PC-9 (cell line): ENCODE data around the gene CCNY. TPM values are rescaled to one million over a fixed set of nuclear protein-coding genes. Genes with fewer than 3 reads are reported as not detected.

Source experiments
- BruUV-seq: library from RNA; stranded (reverse); fragments of 400-500 nt; replicated peaks from 2 replicates; lab custom pipeline; 2021; lab: Mats Ljungman, UMichigan
- CTCF ChIA-PET: fragments of 300-600 bp; sonication (Branson Sonifier 250); formaldehyde crosslinking; loops from one replicate; lab custom pipeline; 2022; ENCODE audit warnings: antibody characterized with exemption; lab: Charles Lee
- POLR2A ChIA-PET: fragments of 300-600 bp; sonication (Branson Sonifier 250); formaldehyde crosslinking; loops from one replicate; lab custom pipeline; 2022; ENCODE audit warnings: antibody characterized with exemption; ENCODE audit not compliant: unreplicated experiment; lab: Charles Lee
- DNase-seq, 2 experiments: peaks; one replicate each; pipeline versions ENCODE4 v3.0.0 to v3.0.0-alpha.2; 2015 to 2022; ENCODE audit warnings: mixed read lengths in 1 of 2
- H2AFZ ChIP-seq: fragments of 200-600 bp; sonication (generic); 2 replicates; pipeline ENCODE4 v1.8.1; 2017; ENCODE audit warnings: antibody characterized with exemption
- H3F3A ChIP-seq: fragments of 200-600 bp; sonication (generic); 2 replicates; pipeline ENCODE4 v1.8.1; 2017; ENCODE audit warnings: antibody characterized with exemption, mild to moderate bottlenecking, low read depth; ENCODE audit not compliant: insufficient read depth
- H3K27ac ChIP-seq: fragments of 200-600 bp; sonication (generic); 2 replicates; pipeline ENCODE4 v1.6.1; 2016; ENCODE audit warnings: mixed run types
- H3K27me3 ChIP-seq: fragments of 200-600 bp; sonication (generic); 2 replicates; pipeline ENCODE4 v1.6.1; 2016; ENCODE audit warnings: low read depth, mixed run types; ENCODE audit not compliant: insufficient read depth
- H3K36me3 ChIP-seq: fragments of 200-600 bp; sonication (generic); 2 replicates; pipeline ENCODE4 v1.6.1; 2016; ENCODE audit warnings: low read depth, mixed run types
- H3K4me1 ChIP-seq: fragments of 200-600 bp; sonication (generic); replicated peaks from 2 replicates; pipeline ENCODE4 v1.6.1; 2016; ENCODE audit warnings: mixed run types; ENCODE audit not compliant: insufficient read depth
- H3K4me2 ChIP-seq: fragments of 200-600 bp; sonication (generic); 2 replicates; pipeline ENCODE4 v1.6.1; 2017; ENCODE audit warnings: mixed run types
- H3K4me3 ChIP-seq: fragments of 200-600 bp; sonication (generic); 2 replicates; pipeline ENCODE4 v1.6.1; 2016; ENCODE audit warnings: mixed run types
- H3K79me2 ChIP-seq: fragments of 200-600 bp; sonication (generic); 2 replicates; pipeline ENCODE4 v1.6.1; 2017; ENCODE audit warnings: low read depth, mixed run types
- H3K9me2 ChIP-seq: fragments of 200-600 bp; sonication (generic); 2 replicates; pipeline ENCODE4 v1.8.1; 2017; ENCODE audit warnings: mild to moderate bottlenecking; ENCODE audit not compliant: insufficient read depth
- H3K9me3 ChIP-seq: fragments of 200-600 bp; sonication (generic); 2 replicates; pipeline ENCODE4 v1.8.1; 2016; ENCODE audit warnings: low read depth; ENCODE audit not compliant: insufficient read depth
- H4K20me1 ChIP-seq: fragments of 200-600 bp; sonication (generic); 2 replicates; pipeline ENCODE4 v1.8.1; 2017; ENCODE audit not compliant: insufficient read depth
- CTCF ChIP-seq: fragments of 200-600 bp; sonication (generic); conservative IDR thresholded peaks from 2 replicates; pipeline ENCODE4 v1.6.1; 2017; ENCODE audit warnings: mixed run types, antibody characterized with exemption, mild to moderate bottlenecking, moderate library complexity
- EZH2 ChIP-seq: fragments of 200-600 bp; sonication (generic); IDR thresholded peaks from 2 replicates; pipeline ENCODE4 v1.8.0; 2017; ENCODE audit warnings: antibody characterized with exemption, low read depth
- intact Hi-C: fragments of 100-400 bp; cut with micrococcal nuclease; formaldehyde crosslinking; loops from one replicate; pipeline ENCODE4 v1.10.0; 2022; ENCODE audit not compliant: unreplicated experiment
- total RNA-seq: library from RNA; stranded (reverse); gene quantifications from 2 replicates; pipeline ENCODE4 v1.2.3, GENCODE V29; 2021

CCNY gene
- total RNA-seq, 1 experiment from 2014 or later, result 69.5 TPM

GRCh38 chr10:35575640-35576039 lies 239.3 kb downstream of the CCNY start:
- intact Hi-C loops, result no loop called here
- CTCF ChIA-PET, result no interaction called here
- no peaks in the 10 kb centered on the region for H3K4me1 ChIP-seq
- no TSS peak for BruUV-seq
- H3K9me3 ChIP-seq, result no peaks in the 10 kb centered on the region
- no peaks in the 10 kb centered on the region for H3K27me3 ChIP-seq
- no peak overlapping the region for H3K27ac ChIP-seq
- POLR2A ChIA-PET, result no interaction called here
- no peak overlapping the region for H2AFZ ChIP-seq
- no peaks in the 10 kb centered on the region for H3K79me2 ChIP-seq
- H4K20me1 ChIP-seq, result no peaks in the 10 kb centered on the region
- H3K4me2 ChIP-seq, result no peak overlapping the region
- TF ChIP-seq EZH2, result no peak
- TF ChIP-seq CTCF, result no peak
- no peaks in the 10 kb centered on the region for H3K36me3 ChIP-seq
- DNase-seq, result no peak
- no peaks in the 10 kb centered on the region for H3F3A ChIP-seq
- no peaks in the 10 kb centered on the region for H3K9me2 ChIP-seq
- no peak overlapping the region for H3K4me3 ChIP-seq

DNA sequence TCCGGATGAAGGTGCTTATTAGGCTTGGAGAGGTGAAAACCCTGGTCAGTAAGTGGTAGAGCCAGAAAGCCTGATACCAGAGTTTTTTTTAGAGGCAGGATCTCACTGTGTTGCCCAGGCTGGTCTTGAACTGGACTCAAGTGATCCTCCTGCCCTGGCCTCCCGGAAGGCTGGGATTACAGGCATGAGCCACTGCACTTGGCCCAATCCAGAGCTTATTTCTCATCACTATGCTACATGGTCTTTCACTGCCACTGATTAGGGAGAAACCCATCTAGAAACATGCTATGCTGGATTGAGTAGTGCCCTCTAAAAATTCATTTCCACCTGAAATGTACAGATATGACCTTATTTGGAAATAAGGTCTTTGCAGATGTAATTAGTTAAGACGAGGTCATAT lies 240.4 kb downstream of the CCNY start:
- ChIA-PET POLR2A (no interaction called here), CTCF (no interaction called here)
- Histone ChIP-seq H2AFZ (no peak overlapping the region), H3K4me2 (no peak overlapping the region), H3F3A (no peaks in the 10 kb centered on the region), H3K4me3 (no peak overlapping the region), H3K36me3 (no peaks in the 10 kb centered on the region), H3K79me2 (no peaks in the 10 kb centered on the region), H3K4me1 (no peaks in the 10 kb centered on the region), H3K9me3 (no peaks in the 10 kb centered on the region), H3K27ac (no peak overlapping the region), H3K9me2 (no peaks in the 10 kb centered on the region), H4K20me1 (no peaks in the 10 kb centered on the region), H3K27me3 (no peaks in the 10 kb centered on the region)
- BruUV-seq, result no TSS peak
- intact Hi-C loops, result no loop called here
- no peak for TF ChIP-seq EZH2
- TF ChIP-seq CTCF, result no peak
- DNase-seq, result no peak

DNA sequence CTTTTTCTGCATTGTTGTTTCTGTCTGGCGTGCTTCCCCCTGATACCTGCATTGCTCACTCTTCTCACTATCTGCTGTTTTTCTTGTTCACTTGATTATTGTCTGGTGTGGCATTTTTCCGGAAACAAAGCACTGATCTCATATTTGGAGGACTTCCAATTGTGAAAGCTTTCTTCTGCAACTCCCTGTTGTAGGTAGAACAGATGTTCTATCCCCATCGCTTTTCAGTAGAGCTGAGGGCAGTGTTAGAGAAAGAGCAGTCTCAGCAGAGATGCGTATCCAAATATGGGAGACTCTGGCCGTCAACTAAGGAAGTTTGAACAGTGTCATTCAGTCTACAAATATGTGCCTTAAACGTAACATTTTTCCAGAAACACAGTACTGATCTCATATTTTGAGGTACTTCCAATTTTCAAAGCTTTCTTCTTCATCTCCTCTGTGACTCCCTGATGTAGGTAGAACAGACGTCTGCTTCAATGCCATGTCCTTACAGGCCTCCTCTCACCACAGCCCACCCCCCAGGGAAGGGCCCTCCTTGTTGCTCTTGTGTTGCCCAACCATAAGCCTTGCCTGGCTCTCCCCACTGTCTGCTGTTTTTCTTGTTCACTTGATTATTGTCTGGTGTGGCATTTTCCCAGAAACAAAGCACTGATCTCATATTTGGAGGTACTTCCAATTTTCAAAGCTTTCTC lies 241.8 kb downstream of the CCNY start:
- intact Hi-C loops, result no loop called here

More for the DNA sequence above, 241.8 kb downstream of the CCNY start:
- DNase-seq, result no peak
- Histone ChIP-seq H3K27me3 (no peaks in the 10 kb centered on the region), H3K27ac (no peak overlapping the region), H2AFZ (no peak overlapping the region), H3K4me2 (no peak overlapping the region), H3K79me2 (no peaks in the 10 kb centered on the region), H3F3A (no peaks in the 10 kb centered on the region), H3K36me3 (no peaks in the 10 kb centered on the region), H3K4me3 (no peak overlapping the region), H4K20me1 (no peaks in the 10 kb centered on the region), H3K4me1 (no peaks in the 10 kb centered on the region), H3K9me3 (no peaks in the 10 kb centered on the region), H3K9me2 (no peaks in the 10 kb centered on the region)
- BruUV-seq, result no TSS peak
- ChIA-PET POLR2A (no interaction called here), CTCF (no interaction called here)
- TF ChIP-seq CTCF (no peak), EZH2 (no peak)
